Neural progenitor cell (in vitro differentiated cells): ENCODE results near the gene GDNF.

Experiments
- CTCF ChIP-seq: fragments of 200-600 bp; sonication (generic); IDR thresholded peaks from 2 replicates; pipeline ENCODE4 v1.5.1; 2017; ENCODE audit warnings: antibody characterized with exemption, mild to moderate bottlenecking
- EZH2 ChIP-seq: fragments of 200-600 bp; sonication (generic); IDR thresholded peaks from 2 replicates; pipeline ENCODE4 v1.6.1; 2017; ENCODE audit warnings: antibody characterized with exemption, mild to moderate bottlenecking, moderate library complexity

- no peak for TF ChIP-seq CTCF
- TF ChIP-seq EZH2 = no peak
These were observed 71.9 kb downstream of the GDNF start for GRCh38 chr5:37767961-37768360.
